PC-3 (cell line): ENCODE results near the gene NTN1. TPM values are rescaled to one million over a fixed set of nuclear protein-coding genes. Genes with fewer than 3 reads are reported as not detected.

ENCODE experiments used
- ATAC-seq: fragments of 200-7000 bp; cut with Tn5 transposase; 2 replicates; pipeline ENCODE4 v1.9.1; 2020; ENCODE audit warnings: mild to moderate bottlenecking, moderate library complexity
- BruUV-seq: library from RNA; stranded (reverse); fragments of 400-500 nt; replicated peaks from 2 replicates; lab custom pipeline; 2021; lab: Mats Ljungman, UMichigan
- CTCF ChIA-PET: fragments of 300-600 bp; sonication (Branson Sonifier 250); formaldehyde crosslinking; loops from one replicate; lab custom pipeline; 2022; ENCODE audit warnings: antibody characterized with exemption; lab: Charles Lee
- POLR2A ChIA-PET: fragments of 300-600 bp; sonication (Branson Sonifier 250); formaldehyde crosslinking; loops from one replicate; lab custom pipeline; 2022; ENCODE audit warnings: antibody characterized with exemption; ENCODE audit not compliant: unreplicated experiment; lab: Charles Lee
- DNase-seq: peaks from one replicate; pipeline ENCODE4 v3.0.0-alpha.2; 2015
- H2AFZ ChIP-seq: fragments of 300-600 bp; sonication (generic); 2 replicates; pipeline ENCODE4 v1.6.0; 2016; ENCODE audit warnings: antibody characterized with exemption, low read length
- H3F3A ChIP-seq: fragments of 300-600 bp; sonication (generic); one replicate; pipeline ENCODE4 v1.6.0; 2017; ENCODE audit warnings: antibody characterized with exemption, low read length, control low read depth, mild to moderate bottlenecking; ENCODE audit not compliant: unreplicated experiment
- H3K27ac ChIP-seq: fragments of 300-600 bp; sonication (generic); 2 replicates; pipeline ENCODE4 v1.5.1; 2016; ENCODE audit warnings: mild to moderate bottlenecking, low read length
- H3K27me3 ChIP-seq: fragments of 300-600 bp; sonication (generic); 2 replicates; pipeline ENCODE4 v1.6.1; 2016; ENCODE audit warnings: low read length, mixed read lengths
- H3K36me3 ChIP-seq: fragments of 300-600 bp; sonication (generic); 2 replicates; pipeline ENCODE4 v1.6.1; 2016; ENCODE audit warnings: low read depth, mixed run types, low read length, mixed read lengths
- H3K4me1 ChIP-seq: fragments of 300-600 bp; sonication (generic); 2 replicates; pipeline ENCODE4 v1.5.1; 2016; ENCODE audit warnings: low read length; ENCODE audit not compliant: insufficient read depth
- H3K4me2 ChIP-seq: fragments of 300-600 bp; sonication (generic); 2 replicates; pipeline ENCODE4 v1.6.0; 2016; ENCODE audit warnings: low read length
- H3K4me3 ChIP-seq: fragments of 300-600 bp; sonication (generic); 2 replicates; pipeline ENCODE4 v1.5.1; 2016; ENCODE audit warnings: mild to moderate bottlenecking, low read length, mixed read lengths
- H3K79me2 ChIP-seq: fragments of 300-600 bp; sonication (generic); 2 replicates; pipeline ENCODE4 v1.6.1; 2017; ENCODE audit warnings: low read length, mixed read lengths
- H3K9ac ChIP-seq: fragments of 300-600 bp; sonication (generic); 2 replicates; pipeline ENCODE4 v1.6.0; 2016; ENCODE audit warnings: mild to moderate bottlenecking, low read length
- H3K9me2 ChIP-seq: fragments of 300-600 bp; sonication (generic); replicated peaks from 2 replicates; pipeline ENCODE4 v1.6.1; 2016; ENCODE audit warnings: mixed run types, low read length, mixed read lengths
- H3K9me3 ChIP-seq: fragments of 300-600 bp; sonication (generic); 2 replicates; pipeline ENCODE4 v1.6.1; 2016; ENCODE audit warnings: low read length, mixed read lengths
- H4K20me1 ChIP-seq: fragments of 300-600 bp; sonication (generic); 2 replicates; pipeline ENCODE4 v1.6.1; 2016; ENCODE audit warnings: low read length, mixed read lengths
- CTCF ChIP-seq: fragments of 300-600 bp; sonication (generic); conservative IDR thresholded peaks from 2 replicates; pipeline ENCODE4 v1.5.1; 2017; ENCODE audit warnings: antibody characterized with exemption, low read depth, mild to moderate bottlenecking, low read length
- EZH2 ChIP-seq: fragments of 300-600 bp; sonication (generic); IDR thresholded peaks from one replicate; pipeline ENCODE4 v1.6.1; 2017; ENCODE audit warnings: antibody characterized with exemption, mild to moderate bottlenecking, low read length; ENCODE audit not compliant: unreplicated experiment
- EZH2phosphoT487 ChIP-seq: fragments of 300-600 bp; sonication (generic); IDR thresholded peaks from 2 replicates; pipeline ENCODE4 v1.6.1; 2018; ENCODE audit warnings: mild to moderate bottlenecking, antibody characterized with exemption, low read length, borderline replicate concordance
- intact Hi-C: fragments of 100-400 bp; cut with micrococcal nuclease; formaldehyde crosslinking; loops from 2 replicates; pipeline ENCODE4 v1.9.0; 2023
- total RNA-seq: library from RNA; depleted of rRNA; stranded (reverse); fragments of >200 nt; gene quantifications from 2 replicates; pipeline ENCODE4 v1.2.3, GENCODE V29; 2014

NTN1 gene
- total RNA-seq, 1 experiment from 2014 or later = 0.22 TPM

GRCh38 chr17:9209347-9209746, 188.0 kb downstream of the NTN1 start:
- no peaks in the 10 kb centered on the region for H3K9me2 ChIP-seq
- no peak overlapping the region for H3K4me3 ChIP-seq
- TF ChIP-seq EZH2phosphoT487 (no peak), EZH2 (no peak), CTCF (no peak)
- ATAC-seq = no peak
- CTCF ChIA-PET = interaction anchor here (0.5 kb wide), 1 partner anchor 346 kb away, joined by 9 read pairs; no protein-coding TSS in a partner anchor
- H3K4me1 ChIP-seq = no peaks in the 10 kb centered on the region; the same call in 1 of the 2 replicates
- no peak overlapping the region for H2AFZ ChIP-seq
- BruUV-seq = no TSS peak
- no peaks in the 10 kb centered on the region for H3K27me3 ChIP-seq
- no peak for DNase-seq
- H3K79me2 ChIP-seq = no peaks in the 10 kb centered on the region
- H3K9me3 ChIP-seq = no peaks in the 10 kb centered on the region
- no peaks in the 10 kb centered on the region for H3K36me3 ChIP-seq
- H4K20me1 ChIP-seq = no peaks in the 10 kb centered on the region
- intact Hi-C loops = no loop called here
- no peak overlapping the region for H3K4me2 ChIP-seq
- no peak overlapping the region for H3K27ac ChIP-seq
- POLR2A ChIA-PET = no interaction called here
- no peak overlapping the region for H3K9ac ChIP-seq
- H3F3A ChIP-seq = no peaks in the 10 kb centered on the region

GRCh38 chr17:9209781-9210370, 188.6 kb downstream of the NTN1 start:
- BruUV-seq = no TSS peak
- intact Hi-C loops = no loop called here
- no peak overlapping the region for H3K27ac ChIP-seq
- no peaks in the 10 kb centered on the region for H4K20me1 ChIP-seq
- ChIA-PET POLR2A (no interaction called here), CTCF (interaction anchor here (0.5 kb wide), 1 partner anchor 345 kb away, joined by 9 read pairs; no protein-coding TSS in a partner anchor)
- no peak overlapping the region for H3K9ac ChIP-seq
- DNase-seq (no peak), ATAC-seq (no peak)
- no peaks in the 10 kb centered on the region for H3K9me2 ChIP-seq
- H2AFZ ChIP-seq = no peak overlapping the region
- H3K9me3 ChIP-seq = no peaks in the 10 kb centered on the region
- no peak overlapping the region for H3K4me2 ChIP-seq
- no peaks in the 10 kb centered on the region for H3F3A ChIP-seq
- no peaks in the 10 kb centered on the region for H3K79me2 ChIP-seq
- TF ChIP-seq EZH2phosphoT487 (no peak), EZH2 (no peak), CTCF (no peak)
- H3K4me3 ChIP-seq = no peak overlapping the region
- no peaks in the 10 kb centered on the region for H3K27me3 ChIP-seq
- H3K36me3 ChIP-seq = no peaks in the 10 kb centered on the region
- no peaks in the 10 kb centered on the region; the same call in 1 of the 2 replicates for H3K4me1 ChIP-seq

GRCh38 chr17:9211133-9211765, 189.9 kb downstream of the NTN1 start:
- Histone ChIP-seq H3K9me2 (no peaks in the 10 kb centered on the region), H4K20me1 (no peaks in the 10 kb centered on the region), H3K27ac (no peak overlapping the region), H3K4me2 (no peak overlapping the region), H3K36me3 (no peaks in the 10 kb centered on the region), H3K79me2 (no peaks in the 10 kb centered on the region), H3K9ac (no peak overlapping the region), H3F3A (no peaks in the 10 kb centered on the region), H3K9me3 (no peaks in the 10 kb centered on the region), H3K27me3 (no peaks in the 10 kb centered on the region), H3K4me3 (no peak overlapping the region), H2AFZ (no peak overlapping the region), H3K4me1 (no peaks in the 10 kb centered on the region; the same call in 1 of the 2 replicates)
- CTCF ChIA-PET = no interaction called here
- BruUV-seq = no TSS peak
- TF ChIP-seq CTCF = no peak
- TF ChIP-seq EZH2phosphoT487 = no peak
- no peak for TF ChIP-seq EZH2
- no peak; the same call in 1 of the 2 replicates for ATAC-seq
- POLR2A ChIA-PET = no interaction called here
- peak; percentile 5 for DNase-seq
- intact Hi-C loops = no loop called here
